Fibroblast of lung (primary cell): ENCODE results near the gene CA4. TPM values are rescaled to one million over a fixed set of nuclear protein-coding genes. Genes with fewer than 3 reads are reported as not detected.
"Not testable (repeated sequence)": the region's sequence is repeated elsewhere in the genome, so short reads cannot be mapped to it uniquely, and the experiment has no call there.

Source experiments
- DNase-seq, 2 donors: peaks; one replicate each; pipeline versions ENCODE4 v3.0.0 to v3.0.0-alpha.2; 2010; ENCODE audit warnings: low read depth in 2 of 2
- H2AFZ ChIP-seq: 2 replicates; pipeline ENCODE4 v1.5.1; 2012; ENCODE audit warnings: low read length, control low read depth, inconsistent platforms
- H3K27ac ChIP-seq: 2 replicates; pipeline ENCODE4 v1.5.1; 2011; ENCODE audit warnings: low read length, control low read depth; ENCODE audit not compliant: insufficient read depth
- H3K27me3 ChIP-seq: 2 replicates; pipeline ENCODE4 v1.5.1; 2011; ENCODE audit warnings: mild to moderate bottlenecking, low read length; ENCODE audit not compliant: control insufficient read depth, insufficient read depth
- H3K36me3 ChIP-seq: 2 replicates; pipeline ENCODE4 v1.5.1; 2011; ENCODE audit warnings: low read length; ENCODE audit not compliant: control insufficient read depth, insufficient read depth
- H3K4me1 ChIP-seq: 2 replicates; pipeline ENCODE4 v1.5.1; 2011; ENCODE audit warnings: low read length; ENCODE audit not compliant: control insufficient read depth, insufficient read depth; ENCODE audit errors: extremely low read depth
- H3K4me2 ChIP-seq: 2 replicates; pipeline ENCODE4 v1.5.1; 2011; ENCODE audit warnings: low read length, control low read depth; ENCODE audit not compliant: insufficient read depth; ENCODE audit errors: extremely low read depth
- H3K4me3 ChIP-seq, 4 experiments: fragments of 200-600 bp in 1 of 4; sonication (generic) in 1 of 4; replicated peaks in 1 of 4; 2 replicates each; pipeline ENCODE4 v1.5.1; 2011 to 2016; ENCODE audit warnings: low read length in 4 of 4, low read depth in 3 of 4, mild to moderate bottlenecking in 3 of 4, control low read depth in 2 of 4, inconsistent platforms in 1 of 4, mixed read lengths in 1 of 4; ENCODE audit not compliant: insufficient read depth in 1 of 4; ENCODE audit errors: control extremely low read depth in 1 of 4
- H3K79me2 ChIP-seq: 2 replicates; pipeline ENCODE4 v1.5.1; 2012; ENCODE audit warnings: mild to moderate bottlenecking, low read length, inconsistent platforms; ENCODE audit not compliant: control insufficient read depth, insufficient read depth
- H3K9ac ChIP-seq: 2 replicates; pipeline ENCODE4 v1.5.1; 2011; ENCODE audit warnings: mild to moderate bottlenecking, low read length, control low read depth; ENCODE audit not compliant: insufficient read depth
- H3K9me3 ChIP-seq: 2 replicates; pipeline ENCODE4 v1.5.1; 2012; ENCODE audit warnings: low read depth, low read length; ENCODE audit not compliant: control insufficient read depth, insufficient read depth
- H4K20me1 ChIP-seq: 2 replicates; pipeline ENCODE4 v1.5.1; 2011; ENCODE audit warnings: low read length; ENCODE audit not compliant: control insufficient read depth, insufficient read depth; ENCODE audit errors: extremely low read depth
- CTCF ChIP-seq, 2 donors: IDR thresholded peaks in 1 of 2; conservative IDR thresholded peaks in 1 of 2; 1 replicate in 1 of 2; 2 replicates in 1 of 2; pipeline ENCODE4 v1.5.1; 2011 to 2012; ENCODE audit warnings: low read length in 2 of 2, control low read depth in 1 of 2, inconsistent platforms in 1 of 2, low read depth in 1 of 2, mild to moderate bottlenecking in 1 of 2
- EZH2 ChIP-seq: IDR thresholded peaks from 2 replicates; pipeline ENCODE4 v1.5.1; 2012; ENCODE audit warnings: low read length, control low read depth, mild to moderate bottlenecking; ENCODE audit errors: missing control alignments
- polyA plus RNA-seq, 2 donors: library from polyadenylated mRNA; depleted of rRNA in 1 of 2; stranded (reverse) in 1 of 2; unstranded in 1 of 2; fragments of >200 nt; gene quantifications; 2 replicates each; pipeline ENCODE4 v1.2.1, GENCODE V29; 2011 to 2012; ENCODE audit warnings: missing spikeins in 1 of 2
- total RNA-seq: library from RNA; depleted of rRNA; stranded (reverse); fragments of >200 nt; gene quantifications from 2 replicates; pipeline ENCODE4 v1.2.1, GENCODE V29; 2014

The CA4 gene
- total and polyA plus RNA-seq, 2 donors (not counting 1 experiment from before 2014, with no cell fraction given), result not detected

GRCh38 chr17:60107526-60108257 is 42.1 kb upstream of the CA4 start:
- Histone ChIP-seq H3K4me3 (no peak overlapping the region), H3K36me3 (no peaks in the 10 kb centered on the region), H3K27me3 (no peaks in the 10 kb centered on the region), H3K9me3 (no peaks in the 10 kb centered on the region), H2AFZ (no peak overlapping the region), H3K79me2 (no peaks in the 10 kb centered on the region), H3K4me2 (no peak overlapping the region), H3K27ac (no peak overlapping the region), H3K9ac (no peak overlapping the region), H4K20me1 (no peaks in the 10 kb centered on the region), H3K4me1 (peaks cover 7% of the 10 kb centered on the region)
- TF ChIP-seq EZH2 (no peak), CTCF (conservative IDR thresholded peaks at IDR 0.05 in 1 of 2, IDR thresholded peaks at IDR 0.05 in 1 of 2; ENCODE audit: low read depth in 1 of 2, low read length in 2 of 2) (no peak)
- no peak for DNase-seq

- not testable (repeated sequence) for H2AFZ ChIP-seq, H3K27ac ChIP-seq
Measured at GRCh38 chr17:60108309-60108708, 41.5 kb upstream of the CA4 start.

GRCh38 chr17:60108712-60109111 is 41.1 kb upstream of the CA4 start:
- Histone ChIP-seq H3K36me3 (no peaks in the 10 kb centered on the region), H3K79me2 (no peaks in the 10 kb centered on the region), H4K20me1 (no peaks in the 10 kb centered on the region), H3K4me3 (no peak overlapping the region), H3K9me3 (no peaks in the 10 kb centered on the region), H3K4me1 (peaks cover 7% of the 10 kb centered on the region), H3K27ac (no peak overlapping the region), H3K4me2 (no peak overlapping the region), H3K9ac (no peak overlapping the region), H3K27me3 (no peaks in the 10 kb centered on the region), H2AFZ (no peak overlapping the region)
- no peak for TF ChIP-seq CTCF (conservative IDR thresholded peaks at IDR 0.05 in 1 of 2, IDR thresholded peaks at IDR 0.05 in 1 of 2; ENCODE audit: low read depth in 1 of 2, low read length in 2 of 2)
- DNase-seq, result no peak

More at GRCh38 chr17:60108309-60108708, 41.5 kb upstream of the CA4 start:
- H3K4me3 ChIP-seq, H3K9me3 ChIP-seq, H3K9ac ChIP-seq, H3K4me2 ChIP-seq, H4K20me1 ChIP-seq, H3K27me3 ChIP-seq, H3K4me1 ChIP-seq, DNase-seq, H3K79me2 ChIP-seq, H3K36me3 ChIP-seq: not testable (repeated sequence)
